SK-N-SH (cell line): ENCODE data around the gene CYS1.

ENCODE experiments used
- CTCF ChIP-seq: fragments of 200-600 bp; sonication (generic); IDR thresholded peaks from 2 replicates; pipeline ENCODE4 v1.6.1; 2017; ENCODE audit warnings: antibody characterized with exemption, mild to moderate bottlenecking, moderate library complexity
- FOSL2 ChIP-seq: IDR thresholded peaks from 2 replicates; pipeline ENCODE4 v1.4.0; 2012; ENCODE audit warnings: low read depth, mild to moderate bottlenecking, moderate library complexity, borderline replicate concordance
- NRF1 ChIP-seq: IDR thresholded peaks from 2 replicates; pipeline ENCODE4 v1.6.1; 2012; ENCODE audit warnings: low read depth, mild to moderate bottlenecking, low read length
- RAD21 ChIP-seq: IDR thresholded peaks from 2 replicates; pipeline ENCODE4 v1.6.1; 2012; ENCODE audit warnings: mild to moderate bottlenecking, low read length
- RCOR1 ChIP-seq: fragments of 150-350 bp; IDR thresholded peaks from 2 replicates; pipeline ENCODE4 v1.6.1; 2017; ENCODE audit warnings: antibody characterized with exemption, low read length
- TEAD4 ChIP-seq: IDR thresholded peaks from 2 replicates; pipeline ENCODE4 v1.4.0; 2012; ENCODE audit warnings: mild to moderate bottlenecking, borderline replicate concordance; ENCODE audit not compliant: insufficient read depth

- TF ChIP-seq CTCF = no peak
- TF ChIP-seq TEAD4 = no peak
- no peak for TF ChIP-seq RAD21
- no peak for TF ChIP-seq FOSL2
- no peak for TF ChIP-seq RCOR1
- TF ChIP-seq NRF1 = no peak
Observed at GRCh38 chr2:10095175-10095574, 15.0 kb upstream of the CYS1 start.
